ENCODE data around the gene FGD5. TPM values are rescaled to one million over a fixed set of nuclear protein-coding genes. Genes with fewer than 3 reads are reported as not detected.

The FGD5 gene
- total and polyA plus RNA-seq, 9 of the 15 experiments (the other 6 are each of a cell fraction or from before 2014, with no cell fraction given): 0.18 TPM; not detected in 8

DNA sequence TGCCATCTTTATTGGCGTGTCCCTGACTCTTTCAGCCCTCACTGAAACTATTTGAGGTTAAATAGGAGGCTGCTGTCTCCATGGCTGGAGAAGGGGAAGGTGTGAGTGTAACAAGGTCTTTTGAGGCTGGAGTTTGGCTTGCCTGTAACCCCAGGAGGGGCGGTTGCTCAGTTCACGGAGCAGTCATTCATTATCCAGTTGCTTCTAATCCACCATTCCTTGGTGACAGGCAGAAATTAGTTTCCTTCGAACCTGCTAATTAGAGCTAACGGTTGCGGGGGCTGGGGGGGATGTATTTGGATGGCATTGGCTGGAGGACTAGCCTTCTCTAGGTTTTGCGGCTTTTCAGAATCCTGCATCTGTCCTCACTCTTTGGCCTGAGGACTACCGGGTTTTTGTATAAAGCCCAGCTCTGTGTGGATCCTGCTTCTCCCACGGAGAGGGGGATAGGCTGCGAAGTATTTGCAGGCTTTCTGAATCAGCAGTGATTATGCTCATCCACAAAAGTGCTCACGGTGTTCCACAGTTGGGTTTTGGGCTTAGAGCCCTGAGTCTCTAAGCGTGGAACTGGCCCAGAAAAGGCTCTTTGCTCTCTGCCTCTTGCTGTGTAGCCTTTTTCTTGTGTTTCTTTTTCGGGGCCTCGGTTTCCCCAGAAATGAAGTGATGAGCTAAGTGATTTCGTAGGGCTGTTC, 18.6 kb downstream of the FGD5 start:
- peak overlapping the region in 1 of 2 experiments; percentile 50; a peak in 1 of 4 replicates for H3K9ac ChIP-seq (ENCODE audit: insufficient read depth in 1 of 2, low read depth in 2 of 2, low read length in 2 of 2)
- POLR2A ChIA-PET: interaction anchor here (0.5 to 3.2 kb wide), 3 partner anchors 10 to 84 kb away, joined by 3 to 18 read pairs (median 7); no protein-coding TSS in a partner anchor
- in situ Hi-C loops (cut with MboI): no loop called here
- CTCF ChIA-PET (ENCODE audit: low intra/inter-chr PET ratio): no interaction called here
- H3K27ac ChIP-seq (ENCODE audit: extremely low read depth, low read depth, low read length): no peak overlapping the region
- FAIRE-seq (no peak), ATAC-seq (no peak), DNase-seq (ENCODE audit: extremely low read depth in 1 of 4, low spot score in 3 of 4) (no peak)
- no TSS peak for BruUV-seq (replicated peaks)
- H3K36me3 ChIP-seq (ENCODE audit: control insufficient read depth, insufficient read depth, low read length): no peaks in the 10 kb centered on the region
- intact Hi-C loops (cut with micrococcal nuclease): no loop called here
- no peak overlapping the region for H3K4me3 ChIP-seq
- no peak overlapping the region for H3K4me2 ChIP-seq (ENCODE audit: insufficient read depth, low read length)
- no peaks in the 10 kb centered on the region for H3K9me3 ChIP-seq (replicated peaks; ENCODE audit: control insufficient read depth, insufficient read depth, low read depth, low read length)
- 60% methylated on average over 15 of the region's 15 CpGs for WGBS (ENCODE audit: insufficient coverage, low coverage, missing lambda C conversion rate)
- peaks cover 22 to 23% of the 10 kb centered on the region in 2 experiments for H3K27me3 ChIP-seq (ENCODE audit: control insufficient read depth in 2 of 2, insufficient read depth in 2 of 2, low read length in 2 of 2)
- H3K4me1 ChIP-seq (replicated peaks in 1 of 2; ENCODE audit: control insufficient read depth in 2 of 2, insufficient read depth in 2 of 2, low read length in 2 of 2): peaks cover 24 to 29% of the 10 kb centered on the region in 2 experiments; a peak in 4 of 5 replicates
- H4K20me1 ChIP-seq (replicated peaks; ENCODE audit: control insufficient read depth, insufficient read depth, low read length): 0 out of 2 replicates have a peak, but pooled peaks cover 4% of the 10 kb centered on the region
- H3K9me1 ChIP-seq (ENCODE audit: control insufficient read depth, insufficient read depth, low read length): no peaks in the 10 kb centered on the region
- H2AFZ ChIP-seq (ENCODE audit: low read depth, low read length): peak overlapping the region; percentile 66
- no peaks in the 10 kb centered on the region for H3K79me2 ChIP-seq (ENCODE audit: control insufficient read depth, insufficient read depth, low read length)
- no peak for TF ChIP-seq ZFP36 (IDR thresholded peaks at IDR 0.05; ENCODE audit: low read depth, low read length, partially characterized antibody)
- TF ChIP-seq SNRNP70 (optimal IDR thresholded peaks at IDR 0.05; ENCODE audit: low read depth, low read length): no peak
- TF ChIP-seq ZKSCAN3 (CRISPR knock-in tag; IDR thresholded peaks at IDR 0.05): no peak
- TF ChIP-seq PHF20 (IDR thresholded peaks at IDR 0.05; ENCODE audit: partially characterized antibody): no peak
- TF ChIP-seq, protein P1, sequence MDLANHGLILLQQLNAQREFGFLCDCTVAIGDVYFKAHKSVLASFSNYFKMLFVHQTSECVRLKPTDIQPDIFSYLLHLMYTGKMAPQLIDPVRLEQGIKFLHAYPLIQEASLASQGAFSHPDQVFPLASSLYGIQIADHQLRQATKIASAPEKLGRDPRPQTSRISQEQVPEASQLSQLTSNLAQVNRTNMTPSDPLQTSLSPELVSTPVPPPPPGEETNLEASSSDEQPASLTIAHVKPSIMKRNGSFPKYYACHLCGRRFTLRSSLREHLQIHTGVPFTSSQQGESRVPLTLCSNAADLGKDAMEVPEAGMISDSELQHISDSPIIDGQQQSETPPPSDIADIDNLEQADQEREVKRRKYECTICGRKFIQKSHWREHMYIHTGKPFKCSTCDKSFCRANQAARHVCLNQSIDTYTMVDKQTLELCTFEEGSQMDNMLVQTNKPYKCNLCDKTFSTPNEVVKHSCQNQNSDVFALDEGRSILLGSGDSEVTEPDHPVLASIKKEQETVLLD (IDR thresholded peaks at IDR 0.05): no peak
- TF ChIP-seq, protein P2, sequence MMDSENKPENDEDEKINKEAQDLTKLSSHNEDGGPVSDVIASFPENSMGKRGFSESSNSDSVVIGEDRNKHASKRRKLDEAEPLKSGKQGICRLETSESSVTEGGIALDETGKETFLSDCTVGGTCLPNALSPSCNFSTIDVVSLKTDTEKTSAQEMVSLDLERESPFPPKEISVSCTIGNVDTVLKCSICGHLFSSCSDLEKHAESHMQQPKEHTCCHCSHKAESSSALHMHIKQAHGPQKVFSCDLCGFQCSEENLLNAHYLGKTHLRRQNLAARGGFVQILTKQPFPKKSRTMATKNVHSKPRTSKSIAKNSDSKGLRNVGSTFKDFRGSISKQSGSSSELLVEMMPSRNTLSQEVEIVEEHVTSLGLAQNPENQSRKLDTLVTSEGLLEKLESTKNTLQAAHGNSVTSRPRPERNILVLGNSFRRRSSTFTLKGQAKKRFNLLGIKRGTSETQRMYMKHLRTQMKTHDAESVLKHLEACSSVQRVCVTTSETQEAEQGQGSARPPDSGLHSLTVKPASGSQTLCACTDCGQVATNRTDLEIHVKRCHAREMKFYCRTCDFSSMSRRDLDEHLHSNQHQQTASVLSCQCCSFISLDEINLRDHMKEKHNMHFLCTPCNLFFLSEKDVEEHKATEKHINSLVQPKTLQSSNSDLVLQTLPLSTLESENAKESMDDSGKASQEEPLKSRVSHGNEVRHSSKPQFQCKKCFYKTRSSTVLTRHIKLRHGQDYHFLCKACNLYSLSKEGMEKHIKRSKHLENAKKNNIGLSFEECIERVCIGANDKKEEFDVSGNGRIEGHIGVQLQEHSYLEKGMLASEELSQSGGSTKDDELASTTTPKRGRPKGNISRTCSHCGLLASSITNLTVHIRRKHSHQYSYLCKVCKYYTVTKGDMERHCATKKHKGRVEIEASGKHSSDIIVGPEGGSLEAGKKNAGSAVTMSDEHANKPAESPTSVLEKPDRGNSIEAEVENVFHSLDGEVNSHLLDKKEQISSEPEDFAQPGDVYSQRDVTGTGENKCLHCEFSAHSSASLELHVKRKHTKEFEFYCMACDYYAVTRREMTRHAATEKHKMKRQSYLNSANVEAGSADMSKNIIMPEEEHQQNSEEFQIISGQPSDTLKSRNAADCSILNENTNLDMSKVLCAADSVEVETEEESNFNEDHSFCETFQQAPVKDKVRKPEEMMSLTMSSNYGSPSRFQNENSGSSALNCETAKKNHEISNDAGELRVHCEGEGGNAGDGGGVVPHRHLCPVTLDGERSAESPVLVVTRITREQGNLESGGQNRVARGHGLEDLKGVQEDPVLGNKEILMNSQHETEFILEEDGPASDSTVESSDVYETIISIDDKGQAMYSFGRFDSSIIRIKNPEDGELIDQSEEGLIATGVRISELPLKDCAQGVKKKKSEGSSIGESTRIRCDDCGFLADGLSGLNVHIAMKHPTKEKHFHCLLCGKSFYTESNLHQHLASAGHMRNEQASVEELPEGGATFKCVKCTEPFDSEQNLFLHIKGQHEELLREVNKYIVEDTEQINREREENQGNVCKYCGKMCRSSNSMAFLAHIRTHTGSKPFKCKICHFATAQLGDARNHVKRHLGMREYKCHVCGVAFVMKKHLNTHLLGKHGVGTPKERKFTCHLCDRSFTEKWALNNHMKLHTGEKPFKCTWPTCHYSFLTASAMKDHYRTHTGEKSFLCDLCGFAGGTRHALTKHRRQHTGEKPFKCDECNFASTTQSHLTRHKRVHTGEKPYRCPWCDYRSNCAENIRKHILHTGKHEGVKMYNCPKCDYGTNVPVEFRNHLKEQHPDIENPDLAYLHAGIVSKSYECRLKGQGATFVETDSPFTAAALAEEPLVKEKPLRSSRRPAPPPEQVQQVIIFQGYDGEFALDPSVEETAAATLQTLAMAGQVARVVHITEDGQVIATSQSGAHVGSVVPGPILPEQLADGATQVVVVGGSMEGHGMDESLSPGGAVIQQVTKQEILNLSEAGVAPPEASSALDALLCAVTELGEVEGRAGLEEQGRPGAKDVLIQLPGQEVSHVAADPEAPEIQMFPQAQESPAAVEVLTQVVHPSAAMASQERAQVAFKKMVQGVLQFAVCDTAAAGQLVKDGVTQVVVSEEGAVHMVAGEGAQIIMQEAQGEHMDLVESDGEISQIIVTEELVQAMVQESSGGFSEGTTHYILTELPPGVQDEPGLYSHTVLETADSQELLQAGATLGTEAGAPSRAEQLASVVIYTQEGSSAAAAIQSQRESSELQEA (IDR thresholded peaks at IDR 0.05; ENCODE audit: low read depth): no peak
- no peak for TF ChIP-seq BCL6 (CRISPR knock-in tag; IDR thresholded peaks at IDR 0.05)
- TF ChIP-seq, protein P3, sequence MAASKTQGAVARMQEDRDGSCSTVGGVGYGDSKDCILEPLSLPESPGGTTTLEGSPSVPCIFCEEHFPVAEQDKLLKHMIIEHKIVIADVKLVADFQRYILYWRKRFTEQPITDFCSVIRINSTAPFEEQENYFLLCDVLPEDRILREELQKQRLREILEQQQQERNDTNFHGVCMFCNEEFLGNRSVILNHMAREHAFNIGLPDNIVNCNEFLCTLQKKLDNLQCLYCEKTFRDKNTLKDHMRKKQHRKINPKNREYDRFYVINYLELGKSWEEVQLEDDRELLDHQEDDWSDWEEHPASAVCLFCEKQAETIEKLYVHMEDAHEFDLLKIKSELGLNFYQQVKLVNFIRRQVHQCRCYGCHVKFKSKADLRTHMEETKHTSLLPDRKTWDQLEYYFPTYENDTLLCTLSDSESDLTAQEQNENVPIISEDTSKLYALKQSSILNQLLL (CRISPR knock-in tag; IDR thresholded peaks at IDR 0.05; ENCODE audit: borderline replicate concordance): no peak
- no peak for TF ChIP-seq BACH1 (tag; IDR thresholded peaks at IDR 0.05)
- TF ChIP-seq HSF4 (CRISPR knock-in tag; IDR thresholded peaks at IDR 0.05; ENCODE audit: borderline replicate concordance): no peak
- TF ChIP-seq ZSCAN29 (IDR thresholded peaks at IDR 0.05): no peak

Data from K562 (cell line).